ENCODE results near the gene DDB1. TPM values are rescaled to one million over a fixed set of nuclear protein-coding genes. Genes with fewer than 3 reads are reported as not detected.

Gene DDB1
- total and polyA plus RNA-seq, 2 of the 13 experiments (the other 11 are each of a cell fraction or from before 2014, with no cell fraction given): 217 to 266 TPM

DNA sequence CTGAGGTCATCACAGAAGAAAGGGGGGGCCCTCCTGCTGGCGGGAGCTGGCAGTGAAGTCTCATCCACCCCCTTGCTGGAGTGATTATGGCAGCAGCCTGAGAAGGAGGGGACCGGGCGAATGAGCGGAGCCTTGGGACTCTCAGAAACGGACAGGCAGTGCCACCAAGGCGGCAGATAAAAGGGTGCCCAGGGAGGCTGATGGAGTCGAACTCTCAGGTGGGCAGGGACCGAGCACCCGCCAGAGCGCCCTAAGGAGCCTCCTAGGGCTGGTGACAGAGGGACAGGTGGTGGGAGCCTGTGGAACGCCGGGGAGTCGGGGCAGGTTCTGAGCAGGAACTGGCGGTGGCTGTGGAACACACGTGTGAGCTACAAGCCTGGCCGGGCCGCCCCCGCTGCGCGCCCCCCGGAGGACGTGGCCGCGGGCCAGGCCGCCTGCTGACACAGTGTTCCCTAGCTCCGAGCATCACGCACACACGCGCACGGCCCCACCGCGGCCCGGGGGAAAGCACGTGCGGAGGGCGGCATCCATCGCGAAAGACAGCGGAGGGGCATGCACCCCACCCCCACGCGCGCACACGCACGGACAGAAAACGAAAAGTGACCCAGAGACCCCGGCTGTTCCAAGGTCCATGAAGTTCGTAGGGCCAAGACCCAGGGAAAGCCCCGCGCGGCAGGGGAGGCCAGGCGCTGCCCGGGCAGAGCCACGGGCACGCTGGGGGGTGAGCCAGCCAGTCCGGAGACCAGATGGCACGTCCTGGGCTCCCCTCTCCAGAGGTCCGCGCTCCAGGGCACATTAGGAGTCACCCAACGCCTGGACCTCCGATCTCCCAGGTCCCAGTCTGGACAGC, 38.8 kb downstream of the DDB1 start (continued):
- TF ChIP-seq, protein P1, sequence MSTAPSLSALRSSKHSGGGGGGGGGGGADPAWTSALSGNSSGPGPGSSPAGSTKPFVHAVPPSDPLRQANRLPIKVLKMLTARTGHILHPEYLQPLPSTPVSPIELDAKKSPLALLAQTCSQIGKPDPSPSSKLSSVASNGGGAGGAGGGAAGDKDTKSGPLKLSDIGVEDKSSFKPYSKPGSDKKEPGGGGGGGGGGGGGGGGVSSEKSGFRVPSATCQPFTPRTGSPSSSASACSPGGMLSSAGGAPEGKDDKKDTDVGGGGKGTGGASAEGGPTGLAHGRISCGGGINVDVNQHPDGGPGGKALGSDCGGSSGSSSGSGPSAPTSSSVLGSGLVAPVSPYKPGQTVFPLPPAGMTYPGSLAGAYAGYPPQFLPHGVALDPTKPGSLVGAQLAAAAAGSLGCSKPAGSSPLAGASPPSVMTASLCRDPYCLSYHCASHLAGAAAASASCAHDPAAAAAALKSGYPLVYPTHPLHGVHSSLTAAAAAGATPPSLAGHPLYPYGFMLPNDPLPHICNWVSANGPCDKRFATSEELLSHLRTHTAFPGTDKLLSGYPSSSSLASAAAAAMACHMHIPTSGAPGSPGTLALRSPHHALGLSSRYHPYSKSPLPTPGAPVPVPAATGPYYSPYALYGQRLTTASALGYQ (CRISPR knock-in tag; IDR thresholded peaks at IDR 0.05): no peak
- TF ChIP-seq ADNP (CRISPR knock-in tag; IDR thresholded peaks at IDR 0.05): no peak
- TF ChIP-seq, protein P2, sequence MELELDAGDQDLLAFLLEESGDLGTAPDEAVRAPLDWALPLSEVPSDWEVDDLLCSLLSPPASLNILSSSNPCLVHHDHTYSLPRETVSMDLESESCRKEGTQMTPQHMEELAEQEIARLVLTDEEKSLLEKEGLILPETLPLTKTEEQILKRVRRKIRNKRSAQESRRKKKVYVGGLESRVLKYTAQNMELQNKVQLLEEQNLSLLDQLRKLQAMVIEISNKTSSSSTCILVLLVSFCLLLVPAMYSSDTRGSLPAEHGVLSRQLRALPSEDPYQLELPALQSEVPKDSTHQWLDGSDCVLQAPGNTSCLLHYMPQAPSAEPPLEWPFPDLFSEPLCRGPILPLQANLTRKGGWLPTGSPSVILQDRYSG (CRISPR knock-in tag; IDR thresholded peaks at IDR 0.05): no peak
- no peak for TF ChIP-seq ZNF737 (CRISPR knock-in tag; IDR thresholded peaks at IDR 0.05; ENCODE audit: borderline replicate concordance)
- no peak; the same call in 1 of the 2 replicates for TF ChIP-seq FOXO1 (CRISPR knock-in tag; IDR thresholded peaks at IDR 0.05)
- TF ChIP-seq ZFP90 (CRISPR knock-in tag; IDR thresholded peaks at IDR 0.05; ENCODE audit: borderline replicate concordance): no peak
- TF ChIP-seq EED (CRISPR knock-in tag; IDR thresholded peaks at IDR 0.05): peak; percentile 47
- TF ChIP-seq ATF7-NPFF (CRISPR knock-in tag; IDR thresholded peaks at IDR 0.05; ENCODE audit: low read depth): no peak
- TF ChIP-seq MIXL1 (CRISPR knock-in tag; IDR thresholded peaks at IDR 0.05): no peak
- TF ChIP-seq, protein P3, sequence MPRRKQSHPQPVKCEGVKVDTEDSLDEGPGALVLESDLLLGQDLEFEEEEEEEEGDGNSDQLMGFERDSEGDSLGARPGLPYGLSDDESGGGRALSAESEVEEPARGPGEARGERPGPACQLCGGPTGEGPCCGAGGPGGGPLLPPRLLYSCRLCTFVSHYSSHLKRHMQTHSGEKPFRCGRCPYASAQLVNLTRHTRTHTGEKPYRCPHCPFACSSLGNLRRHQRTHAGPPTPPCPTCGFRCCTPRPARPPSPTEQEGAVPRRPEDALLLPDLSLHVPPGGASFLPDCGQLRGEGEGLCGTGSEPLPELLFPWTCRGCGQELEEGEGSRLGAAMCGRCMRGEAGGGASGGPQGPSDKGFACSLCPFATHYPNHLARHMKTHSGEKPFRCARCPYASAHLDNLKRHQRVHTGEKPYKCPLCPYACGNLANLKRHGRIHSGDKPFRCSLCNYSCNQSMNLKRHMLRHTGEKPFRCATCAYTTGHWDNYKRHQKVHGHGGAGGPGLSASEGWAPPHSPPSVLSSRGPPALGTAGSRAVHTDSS (CRISPR knock-in tag; conservative IDR thresholded peaks at IDR 0.05): no peak
- TF ChIP-seq MIER3 (CRISPR knock-in tag; IDR thresholded peaks at IDR 0.05; ENCODE audit: borderline replicate concordance): no peak
- no peak for TF ChIP-seq ZNF768 (CRISPR knock-in tag; IDR thresholded peaks at IDR 0.05)
- no peak for TF ChIP-seq SETDB1 (CRISPR knock-in tag; IDR thresholded peaks at IDR 0.05; ENCODE audit: borderline replicate concordance)
- TF ChIP-seq, protein P4, sequence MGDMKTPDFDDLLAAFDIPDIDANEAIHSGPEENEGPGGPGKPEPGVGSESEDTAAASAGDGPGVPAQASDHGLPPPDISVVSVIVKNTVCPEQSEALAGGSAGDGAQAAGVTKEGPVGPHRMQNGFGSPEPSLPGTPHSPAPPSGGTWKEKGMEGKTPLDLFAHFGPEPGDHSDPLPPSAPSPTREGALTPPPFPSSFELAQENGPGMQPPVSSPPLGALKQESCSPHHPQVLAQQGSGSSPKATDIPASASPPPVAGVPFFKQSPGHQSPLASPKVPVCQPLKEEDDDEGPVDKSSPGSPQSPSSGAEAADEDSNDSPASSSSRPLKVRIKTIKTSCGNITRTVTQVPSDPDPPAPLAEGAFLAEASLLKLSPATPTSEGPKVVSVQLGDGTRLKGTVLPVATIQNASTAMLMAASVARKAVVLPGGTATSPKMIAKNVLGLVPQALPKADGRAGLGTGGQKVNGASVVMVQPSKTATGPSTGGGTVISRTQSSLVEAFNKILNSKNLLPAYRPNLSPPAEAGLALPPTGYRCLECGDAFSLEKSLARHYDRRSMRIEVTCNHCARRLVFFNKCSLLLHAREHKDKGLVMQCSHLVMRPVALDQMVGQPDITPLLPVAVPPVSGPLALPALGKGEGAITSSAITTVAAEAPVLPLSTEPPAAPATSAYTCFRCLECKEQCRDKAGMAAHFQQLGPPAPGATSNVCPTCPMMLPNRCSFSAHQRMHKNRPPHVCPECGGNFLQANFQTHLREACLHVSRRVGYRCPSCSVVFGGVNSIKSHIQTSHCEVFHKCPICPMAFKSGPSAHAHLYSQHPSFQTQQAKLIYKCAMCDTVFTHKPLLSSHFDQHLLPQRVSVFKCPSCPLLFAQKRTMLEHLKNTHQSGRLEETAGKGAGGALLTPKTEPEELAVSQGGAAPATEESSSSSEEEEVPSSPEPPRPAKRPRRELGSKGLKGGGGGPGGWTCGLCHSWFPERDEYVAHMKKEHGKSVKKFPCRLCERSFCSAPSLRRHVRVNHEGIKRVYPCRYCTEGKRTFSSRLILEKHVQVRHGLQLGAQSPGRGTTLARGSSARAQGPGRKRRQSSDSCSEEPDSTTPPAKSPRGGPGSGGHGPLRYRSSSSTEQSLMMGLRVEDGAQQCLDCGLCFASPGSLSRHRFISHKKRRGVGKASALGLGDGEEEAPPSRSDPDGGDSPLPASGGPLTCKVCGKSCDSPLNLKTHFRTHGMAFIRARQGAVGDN (CRISPR knock-in tag; IDR thresholded peaks at IDR 0.05): peak; percentile 83
- no peak; the same call in 1 of the 2 replicates for TF ChIP-seq SMYD3 (CRISPR knock-in tag; IDR thresholded peaks at IDR 0.05)
- TF ChIP-seq ZNF543 (CRISPR knock-in tag; IDR thresholded peaks at IDR 0.05): no peak
- no peak for TF ChIP-seq JUNB (CRISPR knock-in tag; IDR thresholded peaks at IDR 0.05; ENCODE audit: borderline replicate concordance)
- TF ChIP-seq TBX3 (IDR thresholded peaks at IDR 0.05; ENCODE audit: borderline replicate concordance): no peak
